GM23338 (cell line): ENCODE measurements around the gene PIGV.

Source experiments
- CREB1 ChIP-seq: fragments of 250-450 bp; sonication (Bioruptor Pico); IDR thresholded peaks from 2 replicates; pipeline ENCODE4 v1.5.0; 2020; ENCODE audit warnings: low read depth, mild to moderate bottlenecking, moderate library complexity
- EZH2 ChIP-seq: fragments of 200-600 bp; sonication (generic); IDR thresholded peaks from one replicate; pipeline ENCODE4 v1.8.0; 2017; ENCODE audit warnings: antibody characterized with exemption, mild to moderate bottlenecking, low read depth; ENCODE audit not compliant: unreplicated experiment
- EZH2phosphoT487 ChIP-seq: fragments of 200-600 bp; sonication (generic); IDR thresholded peaks from one replicate; pipeline ENCODE4 v1.8.1; 2018; ENCODE audit warnings: antibody characterized with exemption; ENCODE audit not compliant: unreplicated experiment
- JUNB ChIP-seq: IDR thresholded peaks from one replicate; pipeline ENCODE4 v1.6.1; 2016; ENCODE audit warnings: antibody characterized with exemption; ENCODE audit not compliant: unreplicated experiment
- NANOG ChIP-seq: IDR thresholded peaks from 2 replicates; pipeline ENCODE4 v1.6.1; 2016; ENCODE audit warnings: antibody characterized with exemption, borderline replicate concordance
- POLR2AphosphoS5 ChIP-seq: IDR thresholded peaks from 2 replicates; pipeline ENCODE4 v1.6.1; 2016; ENCODE audit warnings: antibody characterized with exemption, low read depth
- REST ChIP-seq: IDR thresholded peaks from one replicate; pipeline ENCODE4 v1.6.1; 2018; ENCODE audit warnings: antibody characterized with exemption; ENCODE audit not compliant: unreplicated experiment
- STAT1 ChIP-seq: IDR thresholded peaks from one replicate; pipeline ENCODE4 v1.6.1; 2016; ENCODE audit warnings: antibody characterized with exemption; ENCODE audit not compliant: unreplicated experiment
- ZNF114 ChIP-seq: fragments of 250-450 bp; sonication (Bioruptor Pico); IDR thresholded peaks from 2 replicates; pipeline ENCODE4 v1.5.0; 2020; ENCODE audit warnings: mild to moderate bottlenecking, moderate library complexity
- TF ChIP-seq, protein P1 (sequence below), 2 experiments: fragments of 200-600 bp in 1 of 2; sonication (generic) in 1 of 2; conservative IDR thresholded peaks; 2 replicates each; pipeline versions ENCODE4 v1.5.1 to v1.6.1; 2016 to 2017; ENCODE audit warnings: antibody characterized with exemption in 2 of 2, low read depth in 2 of 2, mild to moderate bottlenecking in 2 of 2, moderate library complexity in 1 of 2
- TF ChIP-seq, protein P2 (sequence below): IDR thresholded peaks from 2 replicates; pipeline ENCODE4 v1.6.1; 2016; ENCODE audit warnings: antibody characterized with exemption

- TF ChIP-seq, protein P1, sequence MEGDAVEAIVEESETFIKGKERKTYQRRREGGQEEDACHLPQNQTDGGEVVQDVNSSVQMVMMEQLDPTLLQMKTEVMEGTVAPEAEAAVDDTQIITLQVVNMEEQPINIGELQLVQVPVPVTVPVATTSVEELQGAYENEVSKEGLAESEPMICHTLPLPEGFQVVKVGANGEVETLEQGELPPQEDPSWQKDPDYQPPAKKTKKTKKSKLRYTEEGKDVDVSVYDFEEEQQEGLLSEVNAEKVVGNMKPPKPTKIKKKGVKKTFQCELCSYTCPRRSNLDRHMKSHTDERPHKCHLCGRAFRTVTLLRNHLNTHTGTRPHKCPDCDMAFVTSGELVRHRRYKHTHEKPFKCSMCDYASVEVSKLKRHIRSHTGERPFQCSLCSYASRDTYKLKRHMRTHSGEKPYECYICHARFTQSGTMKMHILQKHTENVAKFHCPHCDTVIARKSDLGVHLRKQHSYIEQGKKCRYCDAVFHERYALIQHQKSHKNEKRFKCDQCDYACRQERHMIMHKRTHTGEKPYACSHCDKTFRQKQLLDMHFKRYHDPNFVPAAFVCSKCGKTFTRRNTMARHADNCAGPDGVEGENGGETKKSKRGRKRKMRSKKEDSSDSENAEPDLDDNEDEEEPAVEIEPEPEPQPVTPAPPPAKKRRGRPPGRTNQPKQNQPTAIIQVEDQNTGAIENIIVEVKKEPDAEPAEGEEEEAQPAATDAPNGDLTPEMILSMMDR (conservative IDR thresholded peaks at IDR 0.05; ENCODE audit: low read depth in 2 of 2) = peak; percentile 33 to 52
- TF ChIP-seq EZH2 (no peak), POLR2AphosphoS5 (peak; percentile 50), REST (no peak), CREB1 (CRISPR knock-in tag) (no peak), NANOG (no peak), STAT1 (no peak), ZNF114 (no peak), EZH2phosphoT487 (no peak), JUNB (no peak)
- TF ChIP-seq, protein P2, sequence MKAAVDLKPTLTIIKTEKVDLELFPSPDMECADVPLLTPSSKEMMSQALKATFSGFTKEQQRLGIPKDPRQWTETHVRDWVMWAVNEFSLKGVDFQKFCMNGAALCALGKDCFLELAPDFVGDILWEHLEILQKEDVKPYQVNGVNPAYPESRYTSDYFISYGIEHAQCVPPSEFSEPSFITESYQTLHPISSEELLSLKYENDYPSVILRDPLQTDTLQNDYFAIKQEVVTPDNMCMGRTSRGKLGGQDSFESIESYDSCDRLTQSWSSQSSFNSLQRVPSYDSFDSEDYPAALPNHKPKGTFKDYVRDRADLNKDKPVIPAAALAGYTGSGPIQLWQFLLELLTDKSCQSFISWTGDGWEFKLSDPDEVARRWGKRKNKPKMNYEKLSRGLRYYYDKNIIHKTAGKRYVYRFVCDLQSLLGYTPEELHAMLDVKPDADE = no peak
Observed at GRCh38 chr1:26826261-26827105, 38.7 kb downstream of the PIGV start, which contains the start of gene ZDHHC18.
